GM12878 (cell line): ENCODE measurements around the gene CEND1. TPM values are rescaled to one million over a fixed set of nuclear protein-coding genes. Genes with fewer than 3 reads are reported as not detected.

Source experiments
- ATAC-seq: fragments of 200-7000 bp; cut with Tn5 transposase; 3 replicates; pipeline ENCODE4 v1.9.1; 2020; ENCODE audit warnings: mild to moderate bottlenecking, moderate library complexity
- BruUV-seq: library from RNA; stranded (reverse); fragments of 400-500 nt; replicated peaks from 2 replicates; lab custom pipeline; 2021; lab: Mats Ljungman, UMichigan
- CTCF ChIA-PET: fragments of 300-600 bp; sonication (Branson Sonifier 250); formaldehyde crosslinking; extraction: SDS; loops from one replicate; lab custom pipeline; 2021; ENCODE audit warnings: inconsistent platforms; lab: Yijun Ruan, JAX
- POLR2A ChIA-PET: fragments of 350-600 bp; formaldehyde crosslinking; extraction: SDS; loops from one replicate; lab custom pipeline; 2021; ENCODE audit warnings: inconsistent platforms; lab: Charles Lee
- RAD21 ChIA-PET: fragments of 300-600 bp; sonication (Branson Sonifier 250); formaldehyde crosslinking; loops from one replicate; lab custom pipeline; 2023; ENCODE audit warnings: antibody characterized with exemption; ENCODE audit not compliant: unreplicated experiment; lab: Charles Lee
- SMC1A ChIA-PET: fragments of 300-600 bp; sonication (Branson Sonifier 250); formaldehyde crosslinking; loops from one replicate; lab custom pipeline; 2023; ENCODE audit not compliant: unreplicated experiment, uncharacterized antibody; lab: Charles Lee
- DNase-seq: peaks from one replicate; pipeline ENCODE4 v3.0.0-alpha.2; 2011; ENCODE audit warnings: low read depth, low spot score
- FAIRE-seq: peaks from 3 replicates; lab custom pipeline; 2011; peaks lifted over from hg19 to GRCh38; lab: Jason Lieb, UNC
- H2AFZ ChIP-seq: 2 replicates; pipeline ENCODE4 v1.6.0; 2011; ENCODE audit warnings: low read depth, low read length, control low read depth; ENCODE audit not compliant: control insufficient read depth
- H3K27ac ChIP-seq: 2 replicates; pipeline ENCODE4 v1.5.1; 2011; ENCODE audit warnings: control low read depth; ENCODE audit not compliant: control insufficient read depth, insufficient read depth
- H3K27me3 ChIP-seq, 2 experiments: replicated peaks in 1 of 2; 2 replicates each; pipeline versions ENCODE4 v1.6.0 to v1.6.1; 2011; ENCODE audit warnings: low read length in 1 of 2; ENCODE audit not compliant: control insufficient read depth in 2 of 2, insufficient read depth in 2 of 2
- H3K36me3 ChIP-seq, 2 experiments: 2 replicates each; pipeline ENCODE4 v1.5.1; 2011; ENCODE audit warnings: low read length in 1 of 2; ENCODE audit not compliant: control insufficient read depth in 2 of 2, insufficient read depth in 2 of 2
- H3K4me1 ChIP-seq: 2 replicates; pipeline ENCODE4 v1.6.1; 2011; ENCODE audit warnings: mild to moderate bottlenecking, low read length, moderate library complexity, mixed read lengths; ENCODE audit not compliant: control insufficient read depth, insufficient read depth
- H3K4me2 ChIP-seq: 2 replicates; pipeline ENCODE4 v1.6.0; 2011; ENCODE audit warnings: control low read depth; ENCODE audit not compliant: control insufficient read depth, insufficient read depth
- H3K4me3 ChIP-seq: fragments of 200-600 bp; sonication (generic); 2 replicates; pipeline ENCODE4 v1.5.1; 2016
- H3K79me2 ChIP-seq: 2 replicates; pipeline ENCODE4 v1.6.0; 2011; ENCODE audit warnings: low read length; ENCODE audit not compliant: control insufficient read depth, insufficient read depth
- H3K9ac ChIP-seq: 2 replicates; pipeline ENCODE4 v1.8.0; 2011; ENCODE audit warnings: low read length, control low read depth, mixed read lengths; ENCODE audit not compliant: control insufficient read depth, insufficient read depth
- H3K9me3 ChIP-seq: replicated peaks from 3 replicates; pipeline ENCODE4 v1.5.1; 2011; ENCODE audit warnings: mild to moderate bottlenecking, low read length; ENCODE audit not compliant: control insufficient read depth, insufficient read depth
- H4K20me1 ChIP-seq: 2 replicates; pipeline ENCODE4 v1.6.0; 2011; ENCODE audit not compliant: control insufficient read depth, insufficient read depth
- CBX3 ChIP-seq: fragments of 200-600 bp; sonication (generic); IDR thresholded peaks from 2 replicates; pipeline ENCODE4 v1.6.1; 2016; ENCODE audit warnings: low read depth, borderline replicate concordance
- CHD4 ChIP-seq: fragments of 200-600 bp; sonication (generic); IDR thresholded peaks from 2 replicates; pipeline ENCODE4 v1.6.1; 2016; ENCODE audit warnings: mild to moderate bottlenecking
- GATAD2B ChIP-seq: fragments of 450-650 bp; conservative IDR thresholded peaks from 2 replicates; pipeline ENCODE4 v1.6.1; 2017; ENCODE audit warnings: low read depth, mild to moderate bottlenecking, moderate library complexity
- IKZF1 ChIP-seq: fragments of 450-650 bp; conservative IDR thresholded peaks from 2 replicates; pipeline ENCODE4 v1.6.1; 2017; ENCODE audit warnings: antibody characterized with exemption, mild to moderate bottlenecking
- KAT2A ChIP-seq: conservative IDR thresholded peaks from 2 replicates; pipeline ENCODE4 v1.6.1; 2011; ENCODE audit warnings: low read depth, low read length; ENCODE audit not compliant: control insufficient read depth
- MEF2B ChIP-seq: fragments of 450-650 bp; IDR thresholded peaks from 2 replicates; pipeline ENCODE4 v1.6.1; 2018; ENCODE audit warnings: mild to moderate bottlenecking, moderate library complexity; ENCODE audit not compliant: partially characterized antibody, poor library complexity, severe bottlenecking
- MYC ChIP-seq: IDR thresholded peaks from 2 replicates; pipeline ENCODE4 v1.6.1; 2011; ENCODE audit warnings: mild to moderate bottlenecking, low read length, moderate library complexity, inconsistent platforms; ENCODE audit not compliant: insufficient read depth, insufficient replicate concordance, insufficient read length, severe bottlenecking
- NFYB ChIP-seq: IDR thresholded peaks from 2 replicates; pipeline ENCODE4 v1.6.1; 2011; ENCODE audit warnings: low read depth, mild to moderate bottlenecking, low read length, improper control_type of control experiment, moderate library complexity; ENCODE audit not compliant: insufficient read depth
- PML ChIP-seq: IDR thresholded peaks from 2 replicates; pipeline ENCODE4 v1.6.1; 2012; ENCODE audit warnings: low read length, inconsistent platforms
- RUNX3 ChIP-seq: IDR thresholded peaks from 2 replicates; pipeline ENCODE4 v1.6.1; 2012; ENCODE audit warnings: low read length, inconsistent platforms
- SMC3 ChIP-seq: IDR thresholded peaks from 2 replicates; pipeline ENCODE4 v1.6.1; 2011; ENCODE audit warnings: low read length, improper control_type of control experiment, borderline replicate concordance
- STAT1 ChIP-seq: fragments of 450-650 bp; conservative IDR thresholded peaks from 2 replicates; pipeline ENCODE4 v1.6.1; 2014; ENCODE audit warnings: antibody characterized with exemption, mild to moderate bottlenecking
- SUZ12 ChIP-seq: fragments of 200-600 bp; sonication (generic); IDR thresholded peaks from one replicate; pipeline ENCODE4 v1.6.1; 2018; ENCODE audit warnings: antibody characterized with exemption, mild to moderate bottlenecking; ENCODE audit not compliant: unreplicated experiment
- TCF7 ChIP-seq: IDR thresholded peaks from 2 replicates; pipeline ENCODE4 v1.6.1; 2014; ENCODE audit warnings: antibody characterized with exemption, borderline replicate concordance
- YY1 ChIP-seq: IDR thresholded peaks from 2 replicates; pipeline ENCODE4 v1.6.1; 2011; ENCODE audit warnings: low read depth, mild to moderate bottlenecking, low read length
- ZNF217 ChIP-seq: fragments of 450-650 bp; IDR thresholded peaks from 2 replicates; pipeline ENCODE4 v1.6.1; 2017; ENCODE audit warnings: antibody characterized with exemption, mild to moderate bottlenecking
- ZNF384 ChIP-seq: IDR thresholded peaks from 2 replicates; pipeline ENCODE4 v1.6.1; 2012; ENCODE audit warnings: low read depth, mild to moderate bottlenecking, low read length, improper control_type of control experiment, borderline replicate concordance
- ZSCAN29 ChIP-seq: fragments of 450-650 bp; IDR thresholded peaks from 2 replicates; pipeline ENCODE4 v1.6.1; 2017; ENCODE audit warnings: mild to moderate bottlenecking, moderate library complexity
- WGBS: methylation state at CpG from one replicate; pipeline ENCODE4 v1.1.6; 2016; ENCODE audit warnings: low lambda C conversion rate; ENCODE audit not compliant: insufficient replicate concordance, insufficient coverage; ENCODE audit errors: missing lambda C conversion rate; 5-methylcytosine and 5-hydroxymethylcytosine counted together
- in situ Hi-C: fragments of 300-500 bp; cut with MboI; formaldehyde crosslinking; loops from 9 replicates; pipeline ENCODE4 v1.14.3; 2018; ENCODE audit warnings: mixed read lengths
- intact Hi-C: fragments of 100-400 bp; cut with micrococcal nuclease; formaldehyde crosslinking; loops from one replicate; pipeline ENCODE4 v1.14.2; 2022; ENCODE audit not compliant: unreplicated experiment
- polyA plus RNA-seq, 11 experiments: library from polyadenylated mRNA; depleted of rRNA in 4 of 11; unstranded in 6 of 11; stranded (reverse) in 5 of 11; fragments of >200 nt; fragmentation: Nextera tagmentation in 4 of 11; fragmentation: Illumina TruSeq in 1 of 11; extraction: Ambion mirVana in 4 of 11; extraction: Trizol in 1 of 11; gene quantifications; 1 replicate in 1 of 11; 2 replicates in 10 of 11; pipeline versions ENCODE4 v1.2.1 to v1.2.3, GENCODE V29; 2011 to 2016; ENCODE audit warnings: inconsistent platforms in 2 of 11, missing spikeins in 2 of 11, low read depth in 1 of 11
- total RNA-seq, 4 experiments: library from RNA; depleted of rRNA in 3 of 4; stranded (reverse); fragments of >200 nt in 3 of 4; fragmentation: Illumina TruSeq in 1 of 4; extraction: Trizol in 1 of 4; gene quantifications; 2 replicates each; pipeline versions ENCODE4 v1.2.1 to v1.2.3, GENCODE V29; 2013 to 2021
- TF ChIP-seq, protein P1 (sequence below): IDR thresholded peaks from 2 replicates; pipeline ENCODE4 v1.6.1; 2011; ENCODE audit warnings: borderline replicate concordance, low read depth, mild to moderate bottlenecking, moderate library complexity, low read length; ENCODE audit not compliant: insufficient read depth, poor library complexity, severe bottlenecking

The CEND1 gene
- total and polyA plus RNA-seq, 10 of the 15 experiments (the other 5 are each of a cell fraction or from before 2014, with no cell fraction given), result 0.31 to 13.6 (median 7.2) TPM; not detected in 1

DNA sequence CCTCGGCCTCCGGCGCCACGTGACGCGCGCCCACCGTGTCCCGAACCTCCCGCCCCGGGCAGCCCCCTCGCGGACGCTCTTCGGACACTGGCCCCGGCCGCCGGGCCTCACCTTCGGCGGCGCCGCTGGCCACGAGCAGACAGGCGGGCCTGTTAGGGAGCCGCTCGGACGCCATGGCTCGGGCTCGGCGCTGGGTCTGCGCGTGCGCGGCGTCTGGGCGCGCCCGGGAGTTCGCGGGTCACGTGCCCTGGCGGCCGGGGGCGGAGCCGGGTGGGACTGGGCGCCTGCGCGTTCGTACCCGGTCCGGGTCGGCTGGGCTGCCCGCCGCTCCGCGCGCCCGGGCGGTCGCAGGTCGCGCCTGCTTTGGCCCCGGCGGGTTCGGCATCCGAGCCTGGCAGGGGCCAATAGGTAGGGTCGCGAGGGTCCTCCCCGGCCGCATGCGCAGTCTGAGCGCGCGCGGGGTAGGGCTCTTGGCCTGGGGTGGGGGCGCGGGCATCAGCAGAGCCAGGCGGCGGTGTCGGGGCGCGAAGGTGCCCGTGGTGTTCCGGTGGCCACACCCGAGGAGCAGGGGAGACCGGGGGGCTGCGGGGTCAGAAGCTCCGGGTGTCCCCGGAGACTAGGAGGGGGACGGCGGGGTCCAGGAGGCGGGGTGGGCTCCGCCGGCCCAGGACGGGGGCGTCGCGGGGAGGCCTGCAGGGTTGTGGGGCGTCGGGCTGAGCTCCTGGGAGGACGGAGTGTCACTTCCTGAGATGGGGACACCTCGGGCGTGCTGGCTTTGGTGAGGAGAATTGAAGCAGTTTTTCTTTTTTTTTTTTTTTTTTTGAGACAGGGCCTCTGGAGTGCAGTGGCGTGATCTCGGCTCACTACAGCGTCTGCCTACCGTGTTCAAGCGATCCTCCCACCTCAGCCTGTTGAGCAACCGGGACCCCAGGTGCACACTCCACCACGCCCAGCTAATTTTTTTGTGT, 12.3 kb downstream of the CEND1 start, which contains the start of gene GATD1:
TSS of gene GATD1 (minus strand) at position 200 of the 968 bp plus-strand sequence. CDS start at position 175, 25 bp downstream.
- ATAC-seq, result peak; percentile 91
- peaks cover 41% of the 10 kb centered on the region for H3K79me2 ChIP-seq
- H3K4me2 ChIP-seq, result peak within 1 kb of the TSS; percentile 95
- H3K27me3 ChIP-seq, result no peaks in the 10 kb centered on the region
- peak within 1 kb of the TSS; percentile 90 for H3K9ac ChIP-seq
- DNase-seq, result peak; percentile 44
- CTCF ChIA-PET, result interaction anchor here (0.9 kb wide), 1 partner anchor 51 kb away, joined by 5 read pairs; no protein-coding TSS in a partner anchor
- BruUV-seq, result no TSS peak
- peak within 1 kb of the TSS; percentile 78 for H3K27ac ChIP-seq
- RAD21 ChIA-PET, result interaction anchor here (0.9 to 1.7 kb wide), 3 partner anchors 18 to 162 kb away, joined by 3 to 6 read pairs (median 4); partner anchors contain the start of gene IRF7
- in situ Hi-C loops (no loop called here), intact Hi-C loops (no loop called here)
- FAIRE-seq, result peak; percentile 95
- H3K9me3 ChIP-seq, result no peaks in the 10 kb centered on the region
- SMC1A ChIA-PET, result no interaction called here
- WGBS, result under 1% methylated on average over 48 of the region's 110 CpGs
- peaks cover 13% of the 10 kb centered on the region for H3K4me1 ChIP-seq
- H2AFZ ChIP-seq, result peak within 1 kb of the TSS; percentile 92
- H3K36me3 ChIP-seq, result peaks cover 0 to 6% of the 10 kb centered on the region in 2 experiments; a peak in 3 of 4 replicates
- H3K4me3 ChIP-seq, result peak within 1 kb of the TSS; percentile 99
- H4K20me1 ChIP-seq, result no peaks in the 10 kb centered on the region
- POLR2A ChIA-PET, result interaction anchor here (0.6 to 1.2 kb wide), 4 partner anchors 18 to 116 kb away, joined by 3 to 4 read pairs (median 3); no protein-coding TSS in a partner anchor
- TF ChIP-seq, protein P1, sequence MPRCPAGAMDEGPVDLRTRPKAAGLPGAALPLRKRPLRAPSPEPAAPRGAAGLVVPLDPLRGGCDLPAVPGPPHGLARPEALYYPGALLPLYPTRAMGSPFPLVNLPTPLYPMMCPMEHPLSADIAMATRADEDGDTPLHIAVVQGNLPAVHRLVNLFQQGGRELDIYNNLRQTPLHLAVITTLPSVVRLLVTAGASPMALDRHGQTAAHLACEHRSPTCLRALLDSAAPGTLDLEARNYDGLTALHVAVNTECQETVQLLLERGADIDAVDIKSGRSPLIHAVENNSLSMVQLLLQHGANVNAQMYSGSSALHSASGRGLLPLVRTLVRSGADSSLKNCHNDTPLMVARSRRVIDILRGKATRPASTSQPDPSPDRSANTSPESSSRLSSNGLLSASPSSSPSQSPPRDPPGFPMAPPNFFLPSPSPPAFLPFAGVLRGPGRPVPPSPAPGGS, result no peak
- TF ChIP-seq TCF7 (no peak), GATAD2B (peak; percentile 69), KAT2A (no peak), MEF2B (peak; percentile 25), SMC3 (no peak), MYC (peak; percentile 49), PML (no peak), ZNF217 (0 out of 2 replicates have a peak, but pooled peaks have one; percentile 36), NFYB (no peak), ZNF384 (peak; percentile 21; the same call in 1 of the 2 replicates), IKZF1 (peak; percentile 76), CHD4 (no peak), STAT1 (peak; percentile 79; the same call in 1 of the 2 replicates), RUNX3 (no peak), YY1 (peak; percentile 93), SUZ12 (no peak), ZSCAN29 (no peak), CBX3 (no peak)
